Duodenal mucosa (tissue), 2 donors: ENCODE data around the gene PIP5K1B.

Experiments
- H3K27ac ChIP-seq: one replicate; pipeline ENCODE4 v1.7.0; 2013; ENCODE audit warnings: low read depth, low read length
- H3K27me3 ChIP-seq, 2 donors: one replicate each; pipeline ENCODE4 v1.7.0; 2013; ENCODE audit warnings: low read length in 2 of 2, control low read depth in 1 of 2; ENCODE audit not compliant: insufficient read depth in 2 of 2, control insufficient read depth in 1 of 2
- H3K36me3 ChIP-seq, 2 donors: one replicate each; pipeline ENCODE4 v1.7.0; 2013; ENCODE audit warnings: low read length in 2 of 2, control low read depth in 1 of 2; ENCODE audit not compliant: insufficient read depth in 2 of 2, control insufficient read depth in 1 of 2
- H3K4me1 ChIP-seq, 2 donors: one replicate each; pipeline ENCODE4 v1.7.0; 2013; ENCODE audit warnings: low read length in 2 of 2, control low read depth in 1 of 2; ENCODE audit not compliant: insufficient read depth in 2 of 2, control insufficient read depth in 1 of 2
- H3K4me3 ChIP-seq, 2 donors: one replicate each; pipeline ENCODE4 v1.7.0; 2013; ENCODE audit warnings: low read length in 2 of 2, low read depth in 1 of 2
- H3K9ac ChIP-seq, 2 donors: one replicate each; pipeline ENCODE4 v1.7.0; 2013; ENCODE audit warnings: low read length in 2 of 2, low read depth in 1 of 2
- H3K9me3 ChIP-seq, 2 donors: one replicate each; pipeline ENCODE4 v1.7.0; 2013; ENCODE audit warnings: low read length in 2 of 2, control low read depth in 1 of 2; ENCODE audit not compliant: control insufficient read depth in 1 of 2

PIP5K1B gene

DNA sequence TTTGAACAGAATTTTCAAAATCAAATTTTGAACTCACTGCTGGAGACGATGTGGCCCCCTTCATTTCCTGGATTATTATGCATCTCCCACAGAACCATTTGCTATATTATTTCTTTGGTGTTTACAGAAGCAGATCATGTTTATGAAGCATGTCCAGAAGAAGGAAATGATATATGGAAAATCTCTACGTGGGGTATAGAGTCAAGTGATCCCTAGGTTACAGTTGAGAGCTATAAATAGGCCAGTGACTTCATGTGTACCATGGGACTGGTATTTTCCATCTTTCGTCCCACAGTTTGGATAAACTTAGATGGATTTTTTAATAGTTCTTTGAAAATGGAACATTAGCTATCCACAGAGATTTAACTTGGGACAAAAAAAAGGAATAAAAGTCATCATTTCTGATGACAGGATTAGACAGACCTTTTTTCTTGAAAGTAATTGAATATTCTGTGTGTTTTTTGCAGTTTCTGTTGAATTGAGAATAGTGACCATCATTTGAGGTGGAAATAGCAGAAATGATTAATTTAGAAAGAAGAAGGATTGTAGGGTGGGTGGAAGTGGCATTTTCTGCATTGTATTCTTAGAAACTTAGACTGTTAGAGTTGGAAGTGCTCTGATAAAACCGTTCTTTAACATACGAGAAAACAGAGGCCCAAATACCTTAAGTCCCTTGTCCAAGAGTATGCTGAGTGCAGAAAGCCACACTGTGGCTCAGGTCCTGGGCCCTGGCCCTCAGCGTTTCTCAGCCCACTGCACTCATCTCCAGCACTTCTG, 136.4 kb downstream of the PIP5K1B start:
- Histone ChIP-seq H3K9ac (no peak overlapping the region), H3K27me3 (no peaks in the 10 kb centered on the region), H3K9me3 (no peaks in the 10 kb centered on the region), H3K27ac (no peak overlapping the region), H3K36me3 (peaks cover 0 to 8% of the 10 kb centered on the region in 2 donors), H3K4me3 (no peak overlapping the region), H3K4me1 (peaks cover 5 to 6% of the 10 kb centered on the region in 2 donors)

DNA sequence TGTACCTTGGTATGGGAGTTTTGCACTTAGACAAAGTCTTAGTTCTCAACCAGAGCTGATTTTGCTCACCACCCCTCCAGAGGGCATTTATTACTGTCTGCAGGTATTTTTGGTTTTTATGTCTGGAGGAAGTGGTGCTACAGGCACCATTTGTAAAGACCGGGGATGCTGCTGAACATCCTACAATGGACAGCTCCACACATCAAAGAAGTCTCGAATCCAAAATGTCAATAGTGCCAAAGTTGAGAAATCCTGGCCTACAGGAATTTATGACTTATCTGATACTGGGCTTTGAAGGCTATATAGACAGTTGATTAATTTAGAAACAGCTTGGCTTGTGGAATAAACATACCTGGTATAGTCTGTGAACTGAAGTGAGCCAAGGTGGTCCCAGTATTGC, 137.5 kb downstream of the PIP5K1B start:
- peaks cover 5 to 6% of the 10 kb centered on the region in 2 donors for H3K4me1 ChIP-seq

DNA sequence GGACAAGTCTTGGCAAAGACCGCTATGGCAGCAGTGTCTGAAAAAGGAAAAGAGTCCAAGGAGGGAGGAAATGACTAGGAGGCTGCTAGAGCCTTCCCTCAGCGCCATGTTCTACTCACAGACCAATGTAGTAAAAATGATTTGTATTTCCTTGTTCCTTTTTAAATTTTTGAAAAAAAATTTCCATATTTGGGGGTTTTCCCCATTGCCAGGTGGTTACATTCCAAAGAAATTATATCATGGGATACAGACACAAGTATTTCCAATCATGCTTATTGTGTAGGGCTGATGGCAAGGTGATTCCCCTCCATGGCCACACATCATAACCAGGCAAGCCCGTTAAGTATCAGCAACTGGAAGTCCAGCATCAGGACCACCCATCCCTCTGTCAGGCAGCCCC, 138.2 kb downstream of the PIP5K1B start:
- peaks cover 5 to 6% of the 10 kb centered on the region in 2 donors for H3K4me1 ChIP-seq
- no peak overlapping the region for H3K4me3 ChIP-seq
- H3K9me3 ChIP-seq, result no peaks in the 10 kb centered on the region
- no peaks in the 10 kb centered on the region for H3K27me3 ChIP-seq
- peaks cover 0 to 8% of the 10 kb centered on the region in 2 donors for H3K36me3 ChIP-seq
- H3K27ac ChIP-seq, result no peak overlapping the region
- no peak overlapping the region for H3K9ac ChIP-seq

More for the DNA sequence above, 137.5 kb downstream of the PIP5K1B start:
- no peak overlapping the region for H3K4me3 ChIP-seq
- H3K27me3 ChIP-seq, result no peaks in the 10 kb centered on the region
- no peaks in the 10 kb centered on the region for H3K9me3 ChIP-seq
- no peak overlapping the region for H3K27ac ChIP-seq
- H3K9ac ChIP-seq, result no peak overlapping the region
- peaks cover 0 to 8% of the 10 kb centered on the region in 2 donors for H3K36me3 ChIP-seq

DNA sequence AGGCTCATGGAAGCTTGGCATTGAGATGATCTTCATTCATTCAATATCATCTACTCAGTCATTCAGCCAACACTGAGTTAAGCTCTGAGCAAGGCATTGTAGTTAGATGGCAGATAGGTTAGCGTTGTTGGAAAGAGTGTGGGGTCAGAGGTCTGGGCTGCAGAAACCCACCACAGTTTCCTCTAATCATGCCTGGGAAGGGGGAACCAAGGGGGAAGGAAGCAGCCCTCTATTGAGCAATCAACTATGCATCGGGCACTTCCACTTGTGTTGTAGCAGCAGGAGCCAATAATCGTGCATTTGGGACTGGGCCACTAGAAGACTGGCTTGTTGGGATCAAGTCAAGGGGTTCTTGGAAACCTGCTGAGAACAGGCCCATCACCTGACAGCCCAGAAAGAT, 139.1 kb downstream of the PIP5K1B start:
- H3K36me3 ChIP-seq, result peaks cover 0 to 8% of the 10 kb centered on the region in 2 donors
- H3K4me3 ChIP-seq, result no peak overlapping the region
- no peak overlapping the region for H3K9ac ChIP-seq
- H3K9me3 ChIP-seq, result no peaks in the 10 kb centered on the region
- no peaks in the 10 kb centered on the region for H3K27me3 ChIP-seq
- peaks cover 5 to 6% of the 10 kb centered on the region in 2 donors for H3K4me1 ChIP-seq
- no peak overlapping the region for H3K27ac ChIP-seq

DNA sequence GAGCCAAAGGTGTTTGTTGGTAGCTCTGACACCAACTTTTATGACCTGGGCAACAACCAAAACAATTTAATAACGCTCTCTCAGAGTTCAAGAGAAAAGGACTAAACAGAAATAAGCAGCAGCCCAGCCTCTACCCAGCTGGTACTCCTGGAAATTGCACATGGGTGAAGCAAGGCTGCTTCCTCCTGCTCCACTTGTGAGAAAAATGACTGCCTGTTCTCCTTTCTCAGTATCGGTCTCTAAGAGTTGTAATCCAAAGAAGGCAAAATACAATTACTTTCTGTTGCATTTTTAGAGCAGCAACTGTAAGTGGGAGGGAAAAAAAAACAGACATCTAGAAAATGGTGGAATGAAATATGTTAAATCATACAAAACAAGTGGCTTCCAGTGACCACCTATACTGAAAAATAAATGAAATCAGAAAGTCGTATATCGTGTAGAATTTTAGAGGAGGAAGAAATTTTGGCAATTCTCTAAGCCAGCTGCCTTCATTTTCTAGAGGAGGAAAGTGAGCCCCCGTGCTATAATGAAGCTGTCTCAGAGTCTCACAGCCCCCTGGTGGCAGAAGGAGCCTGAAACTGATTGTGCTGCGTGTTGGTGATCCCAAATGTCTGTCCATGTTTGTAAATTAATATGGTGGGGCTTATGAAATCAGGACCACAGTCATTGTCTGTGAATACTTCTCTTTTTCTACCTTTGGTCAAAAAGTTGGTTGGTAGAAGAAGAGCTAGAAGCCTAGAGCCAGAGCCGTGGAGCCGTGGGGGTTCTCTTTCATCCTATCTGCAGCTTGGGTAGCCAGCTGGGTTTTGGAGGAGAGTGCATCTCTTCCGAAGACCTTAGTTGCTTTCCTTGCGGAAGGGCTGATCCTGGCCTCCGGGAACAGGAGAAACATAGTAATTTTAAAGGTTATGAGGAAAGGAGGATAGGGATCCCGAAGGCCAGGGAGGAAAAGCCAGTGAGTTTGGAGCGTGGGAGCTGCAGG, 139.9 kb downstream of the PIP5K1B start:
- peaks cover 5 to 6% of the 10 kb centered on the region in 2 donors for H3K4me1 ChIP-seq
- peaks cover 0 to 7% of the 10 kb centered on the region in 2 donors for H3K36me3 ChIP-seq
- no peak overlapping the region for H3K27ac ChIP-seq
- no peaks in the 10 kb centered on the region for H3K9me3 ChIP-seq
- no peaks in the 10 kb centered on the region for H3K27me3 ChIP-seq
- no peak overlapping the region for H3K4me3 ChIP-seq
- H3K9ac ChIP-seq, result no peak overlapping the region

DNA sequence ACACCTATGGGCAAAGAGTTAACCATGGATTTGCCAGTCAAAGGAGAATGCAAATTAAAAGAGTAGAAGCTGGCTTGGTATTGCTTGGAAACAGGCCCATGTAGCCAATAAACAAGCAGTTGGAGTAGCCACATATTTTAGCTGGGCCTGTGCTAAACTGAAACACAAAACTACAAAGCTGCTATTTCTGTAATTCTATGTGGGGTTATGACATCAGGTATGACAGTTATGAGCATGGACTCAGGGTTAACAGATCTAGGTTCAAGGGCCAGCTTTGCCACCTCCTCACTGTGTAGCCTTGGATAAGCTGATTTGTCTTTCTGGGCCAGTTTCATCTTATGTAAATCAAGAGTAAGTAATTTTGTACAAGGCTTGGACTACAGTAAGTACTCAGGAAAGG, 142.7 kb downstream of the PIP5K1B start:
- Histone ChIP-seq H3K4me3 (no peak overlapping the region), H3K9ac (no peak overlapping the region), H3K27me3 (no peaks in the 10 kb centered on the region), H3K4me1 (peaks cover 5 to 6% of the 10 kb centered on the region in 2 donors), H3K27ac (no peak overlapping the region), H3K9me3 (no peaks in the 10 kb centered on the region), H3K36me3 (peaks cover 0 to 6% of the 10 kb centered on the region in 2 donors)

DNA sequence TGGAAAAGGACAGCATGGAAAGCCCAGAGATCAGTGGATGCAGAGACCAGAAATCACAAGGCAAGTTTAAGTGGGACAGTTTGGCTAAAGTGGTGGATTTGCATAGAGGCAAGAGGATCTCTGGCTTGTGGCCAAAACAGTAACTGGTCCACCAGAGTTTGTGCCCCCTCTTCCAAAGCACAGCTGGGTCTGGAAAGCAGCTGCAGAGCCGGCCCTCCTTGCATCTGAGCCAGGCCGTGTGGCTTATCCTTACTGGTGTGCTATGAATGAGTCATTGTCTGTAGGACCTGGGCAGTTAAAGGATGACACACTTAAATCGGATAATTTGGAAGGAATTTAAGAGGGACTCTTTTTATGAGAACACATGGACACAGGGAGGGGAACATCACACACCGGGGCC, 146.6 kb downstream of the PIP5K1B start:
- Histone ChIP-seq H3K4me1 (no peaks in the 10 kb centered on the region), H3K4me3 (no peak overlapping the region), H3K9ac (no peak overlapping the region), H3K9me3 (no peaks in the 10 kb centered on the region), H3K27me3 (no peaks in the 10 kb centered on the region), H3K27ac (no peak overlapping the region), H3K36me3 (peaks cover 0 to 6% of the 10 kb centered on the region in 2 donors)

DNA sequence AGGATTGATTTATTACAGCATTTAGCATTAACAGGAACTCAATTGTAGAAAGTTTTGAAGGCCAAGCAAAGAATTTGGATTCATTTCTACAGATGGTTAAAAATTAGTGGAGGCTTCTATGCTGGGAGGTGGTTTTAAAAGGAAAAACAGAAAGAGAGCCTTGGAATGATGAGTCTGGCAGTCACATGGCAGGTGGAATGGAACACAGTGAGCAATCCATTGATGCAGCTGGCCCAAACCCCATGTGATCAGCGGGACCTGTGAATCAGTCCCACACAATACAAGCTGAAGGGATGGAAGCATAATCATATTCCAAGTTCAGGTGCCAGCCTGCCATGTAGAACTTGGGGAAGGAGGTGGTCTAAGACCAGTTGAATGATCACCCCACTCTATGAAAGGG, 147.9 kb downstream of the PIP5K1B start:
- Histone ChIP-seq H3K9me3 (no peaks in the 10 kb centered on the region), H3K36me3 (peaks cover 0 to 6% of the 10 kb centered on the region in 2 donors), H3K4me3 (no peak overlapping the region), H3K27me3 (no peaks in the 10 kb centered on the region), H3K9ac (no peak overlapping the region), H3K4me1 (no peaks in the 10 kb centered on the region), H3K27ac (no peak overlapping the region)

DNA sequence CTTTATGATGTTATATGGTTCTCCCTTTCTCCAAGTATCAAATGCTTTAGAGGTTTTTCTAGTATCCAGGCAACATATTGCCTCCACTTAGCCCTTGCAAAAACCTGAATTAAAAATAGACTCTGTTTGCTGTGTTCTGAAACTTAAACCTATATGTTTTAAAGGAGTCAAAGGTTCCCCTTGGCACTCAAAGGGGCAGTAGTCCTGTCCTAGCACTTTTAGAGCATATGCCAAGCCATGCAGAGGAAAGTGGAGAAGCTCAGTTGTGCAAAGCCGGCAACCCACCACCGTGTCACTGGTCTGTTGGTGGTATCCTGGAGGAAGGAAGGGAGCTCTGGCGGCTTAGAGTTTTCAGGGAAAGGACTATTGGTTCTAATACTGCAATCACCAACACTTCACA, 154.3 kb downstream of the PIP5K1B start:
- H3K9me3 ChIP-seq, result no peaks in the 10 kb centered on the region
- peaks cover 0 to 5% of the 10 kb centered on the region in 2 donors for H3K36me3 ChIP-seq
- no peak overlapping the region for H3K9ac ChIP-seq
- H3K4me3 ChIP-seq, result no peak overlapping the region
- H3K27me3 ChIP-seq, result no peaks in the 10 kb centered on the region
- no peaks in the 10 kb centered on the region for H3K4me1 ChIP-seq
- no peak overlapping the region for H3K27ac ChIP-seq

DNA sequence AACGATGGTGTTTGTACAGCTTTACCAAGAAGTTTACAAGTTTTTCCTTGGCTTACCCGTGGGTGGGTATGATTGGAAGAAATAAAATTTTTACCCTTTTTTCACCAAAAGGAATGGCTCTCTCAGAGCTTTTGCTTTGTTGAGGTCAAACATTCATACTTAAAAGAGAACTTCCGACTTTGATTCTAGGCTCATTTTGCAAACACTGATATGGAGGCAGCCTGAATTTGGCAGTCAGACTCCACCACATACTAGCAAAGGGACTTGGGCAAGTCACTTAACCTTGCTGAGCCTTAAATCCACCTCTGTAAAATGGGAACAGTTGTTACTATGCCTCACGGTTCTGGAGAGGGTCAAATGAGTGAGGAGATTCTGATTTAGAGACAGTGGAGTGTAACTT, 155.4 kb downstream of the PIP5K1B start:
- H3K9me3 ChIP-seq, result no peaks in the 10 kb centered on the region
- H3K27me3 ChIP-seq, result no peaks in the 10 kb centered on the region
- peaks cover under 1 to 10% of the 10 kb centered on the region in 2 donors for H3K36me3 ChIP-seq
- H3K4me1 ChIP-seq, result no peaks in the 10 kb centered on the region
- no peak overlapping the region for H3K27ac ChIP-seq
- no peak overlapping the region for H3K9ac ChIP-seq
- H3K4me3 ChIP-seq, result no peak overlapping the region
